BJ (cell line): ENCODE data around the gene NAA80. TPM values are rescaled to one million over a fixed set of nuclear protein-coding genes. Genes with fewer than 3 reads are reported as not detected.

Source experiments
- CTCF ChIA-PET: fragments of 350-600 bp; formaldehyde crosslinking; extraction: SDS; loops from one replicate; lab custom pipeline; 2021; ENCODE audit warnings: antibody characterized with exemption, inconsistent platforms; lab: Yijun Ruan, JAX
- POLR2A ChIA-PET: fragments of 300-600 bp; sonication (Branson Sonifier 250); formaldehyde crosslinking; extraction: SDS; loops from one replicate; lab custom pipeline; 2021; ENCODE audit warnings: antibody characterized with exemption; lab: Charles Lee
- DNase-seq: peaks from one replicate; pipeline ENCODE4 v3.0.0-alpha.2; 2011; ENCODE audit warnings: low read depth
- H3K27me3 ChIP-seq: 2 replicates; pipeline ENCODE4 v1.6.0; 2011; ENCODE audit warnings: low read length; ENCODE audit not compliant: control insufficient read depth, insufficient read depth
- H3K36me3 ChIP-seq: 2 replicates; pipeline ENCODE4 v1.5.1; 2011; ENCODE audit warnings: low read length; ENCODE audit not compliant: control insufficient read depth, insufficient read depth
- H3K4me3 ChIP-seq: 2 replicates; pipeline ENCODE4 v1.5.1; 2011; ENCODE audit warnings: low read depth, mild to moderate bottlenecking, control low read depth, low read length
- CTCF ChIP-seq: IDR thresholded peaks from 2 replicates; pipeline ENCODE4 v1.5.1; 2011; ENCODE audit warnings: low read depth, mild to moderate bottlenecking, control low read depth, inconsistent platforms, low read length, moderate library complexity; ENCODE audit not compliant: insufficient read depth
- polyA plus RNA-seq: library from polyadenylated mRNA; depleted of rRNA; stranded (reverse); fragments of >200 nt; gene quantifications from 2 replicates; pipeline ENCODE4 v1.2.3, GENCODE V29; 2011

Gene NAA80
- polyA plus RNA-seq, 1 experiment = 5.8 TPM

GRCh38 chr3:50322386-50323091 is 23.3 kb upstream of the NAA80 start, which contains the start of gene HYAL2:
TSS of gene HYAL2 (minus strand) at chr3:50322745. CDS start at chr3:50320489, 2,256 bp downstream.
- CTCF ChIA-PET = interaction anchor here (0.9 to 3.0 kb wide), 12 partner anchors 7 to 220 kb away, joined by 3 to 20 read pairs (median 4); partner anchors contain the start of genes HYAL3, LSMEM2 and NAA80
- no peak for TF ChIP-seq CTCF
- POLR2A ChIA-PET = no interaction called here

GRCh38 chr3:50322115-50322385 is 22.8 kb upstream of the NAA80 start:
- H3K4me3 ChIP-seq = no peak overlapping the region
- CTCF ChIA-PET = interaction anchor here (1.0 to 1.9 kb wide), 4 partner anchors 14 to 96 kb away, joined by 3 to 6 read pairs (median 4); no protein-coding TSS in a partner anchor
- POLR2A ChIA-PET = no interaction called here
- H3K27me3 ChIP-seq = no peaks in the 10 kb centered on the region
- peaks cover 18% of the 10 kb centered on the region for H3K36me3 ChIP-seq
- TF ChIP-seq CTCF = no peak
- DNase-seq = no peak

More at GRCh38 chr3:50322386-50323091, 23.3 kb upstream of the NAA80 start, which contains the start of gene HYAL2:
- Histone ChIP-seq H3K4me3 (peak within 1 kb of the TSS; percentile 53), H3K36me3 (peaks cover 15% of the 10 kb centered on the region), H3K27me3 (no peaks in the 10 kb centered on the region)
- DNase-seq = no peak

GRCh38 chr3:50321336-50322114 is 22.3 kb upstream of the NAA80 start:
- H3K27me3 ChIP-seq = no peaks in the 10 kb centered on the region
- ChIA-PET CTCF (interaction anchor here (1.0 to 1.9 kb wide), 6 partner anchors 14 to 96 kb away, joined by 3 to 6 read pairs (median 4); no protein-coding TSS in a partner anchor), POLR2A (interaction anchor here (0.6 kb wide), 1 partner anchor 30 kb away, joined by 3 read pairs; no protein-coding TSS in a partner anchor)
- peaks cover 24% of the 10 kb centered on the region for H3K36me3 ChIP-seq
- H3K4me3 ChIP-seq = peak overlapping the region; percentile 53
- no peak for DNase-seq
- peak; percentile 53 for TF ChIP-seq CTCF

- no peak for DNase-seq
- H3K4me3 ChIP-seq = peak overlapping the region; percentile 53
- H3K27me3 ChIP-seq = no peaks in the 10 kb centered on the region
- peaks cover 24% of the 10 kb centered on the region for H3K36me3 ChIP-seq
- no peak for TF ChIP-seq CTCF
- POLR2A ChIA-PET = interaction anchor here (0.6 kb wide), 1 partner anchor 29 kb away, joined by 3 read pairs; no protein-coding TSS in a partner anchor
- CTCF ChIA-PET = interaction anchor here (1.0 to 1.9 kb wide), 4 partner anchors 14 to 47 kb away, joined by 3 to 6 read pairs (median 4); no protein-coding TSS in a partner anchor
Observed at GRCh38 chr3:50320853-50321335, 21.7 kb upstream of the NAA80 start.
